AG04449 (cell line): ENCODE data around the gene AXL.
"Not testable (repeated sequence)": the region's sequence is repeated elsewhere in the genome, so short reads cannot be mapped to it uniquely, and the experiment has no call there.

Source experiments
- CTCF ChIA-PET: fragments of 350-600 bp; formaldehyde crosslinking; extraction: SDS; loops from one replicate; lab custom pipeline; 2021; ENCODE audit warnings: antibody characterized with exemption; lab: Yijun Ruan, JAX
- POLR2A ChIA-PET: fragments of 400-600, 350-600 bp; formaldehyde crosslinking; extraction: SDS; loops from one replicate; lab custom pipeline; 2020; ENCODE audit warnings: antibody characterized with exemption, inconsistent platforms; lab: Yijun Ruan, JAX
- DNase-seq: peaks from one replicate; pipeline ENCODE4 v3.0.0-alpha.2; 2010; ENCODE audit warnings: low read depth, low spot score
- H3K4me3 ChIP-seq: 2 replicates; pipeline ENCODE4 v1.5.1; 2011; ENCODE audit warnings: low read depth, mild to moderate bottlenecking, control low read depth, low read length
- CTCF ChIP-seq: IDR thresholded peaks from one replicate; pipeline ENCODE4 v1.5.1; 2011; ENCODE audit warnings: mild to moderate bottlenecking, moderate library complexity, low read length, control low read depth, inconsistent platforms; ENCODE audit not compliant: insufficient read depth; ENCODE audit errors: missing control alignments

The AXL gene

DNA sequence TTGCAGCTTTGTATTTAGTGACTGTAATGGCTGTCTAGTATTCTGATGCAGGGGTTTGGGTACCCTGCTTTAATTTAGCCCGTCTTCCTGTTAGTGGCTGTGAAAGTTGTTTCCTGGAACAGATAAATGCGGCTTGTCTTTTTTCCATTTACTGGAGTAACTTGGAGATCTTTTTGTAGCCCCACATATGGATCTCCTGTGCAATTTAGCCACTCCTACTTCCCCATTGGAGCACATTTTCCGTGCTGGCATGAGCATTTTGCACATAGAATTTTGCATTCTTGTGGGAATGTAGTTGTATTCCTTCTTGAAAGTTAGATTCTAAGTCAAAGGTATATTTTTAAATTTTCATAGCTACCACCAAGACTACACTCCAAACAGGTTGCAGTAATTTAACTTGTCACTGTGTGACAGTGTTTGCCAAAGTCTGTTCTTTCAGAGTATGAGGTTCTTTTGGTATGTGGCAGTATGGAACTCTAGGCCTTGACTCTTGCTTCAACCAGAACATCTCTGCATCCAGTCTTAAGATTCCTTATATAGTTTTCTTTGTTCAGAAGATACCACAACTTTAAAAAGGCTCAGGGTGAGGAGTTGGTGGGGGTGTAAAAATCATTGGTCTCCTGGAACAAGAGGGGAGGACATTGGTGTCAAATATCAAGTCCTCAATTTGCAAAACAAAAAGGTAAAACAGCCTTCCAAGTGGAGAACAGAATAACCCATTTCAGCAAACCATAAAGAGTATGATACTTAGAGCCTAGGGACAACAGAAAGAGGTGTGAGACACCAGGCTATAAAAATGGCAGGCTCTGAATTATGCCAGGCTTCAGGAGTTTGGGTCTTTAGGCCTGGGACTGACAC lies 69.9 kb downstream of the AXL start:
- TF ChIP-seq CTCF: no peak
- ChIA-PET CTCF (interaction anchor here (0.8 to 12.7 kb wide), 4 partner anchors 20 to 282 kb away, joined by 3 to 164 read pairs (median 6); partner anchors contain the start of gene CCDC97), POLR2A (interaction anchor here (0.6 kb wide), 1 partner anchor 54 kb away, joined by 3 read pairs; no protein-coding TSS in a partner anchor)
- H3K4me3 ChIP-seq: no peak overlapping the region
- no peak for DNase-seq

GRCh38 chr19:41289814-41290213 lies 70.8 kb downstream of the AXL start:
- CTCF ChIA-PET: interaction anchor here (12.7 kb wide), 1 partner anchor 20 kb away, joined by 164 read pairs; the partner anchor contains the start of gene CCDC97
- POLR2A ChIA-PET, DNase-seq: not testable (repeated sequence)

GRCh38 chr19:41294393-41294792 lies 75.4 kb downstream of the AXL start:
- no peak overlapping the region for H3K4me3 ChIP-seq
- no peak for DNase-seq
- ChIA-PET POLR2A (interaction anchor here (0.7 kb wide), 1 partner anchor 14 kb away, joined by 3 read pairs; no protein-coding TSS in a partner anchor), CTCF (interaction anchor here (12.7 kb wide), 1 partner anchor 15 kb away, joined by 164 read pairs; the partner anchor contains the start of gene CCDC97)
- TF ChIP-seq CTCF: no peak

More at GRCh38 chr19:41289814-41290213, 70.8 kb downstream of the AXL start:
- not testable (repeated sequence) for H3K4me3 ChIP-seq

- POLR2A ChIA-PET: no interaction called here
- no peak for DNase-seq
- no peak for TF ChIP-seq CTCF
- CTCF ChIA-PET: interaction anchor here (1.1 to 12.7 kb wide), 2 partner anchors 14 to 31 kb away, joined by 5 to 164 read pairs; partner anchors contain the start of genes CCDC97 and HNRNPUL1
- no peak overlapping the region for H3K4me3 ChIP-seq
Measured at GRCh38 chr19:41295499-41295898, 76.5 kb downstream of the AXL start.

GRCh38 chr19:41296433-41296871 lies 77.4 kb downstream of the AXL start:
- ChIA-PET CTCF (interaction anchor here (1.6 to 12.7 kb wide), 3 partner anchors 9 to 92 kb away, joined by 5 to 164 read pairs (median 20); partner anchors contain the start of gene CCDC97), POLR2A (no interaction called here)
- H3K4me3 ChIP-seq: no peak overlapping the region
- TF ChIP-seq CTCF: no peak
- no peak for DNase-seq

DNA sequence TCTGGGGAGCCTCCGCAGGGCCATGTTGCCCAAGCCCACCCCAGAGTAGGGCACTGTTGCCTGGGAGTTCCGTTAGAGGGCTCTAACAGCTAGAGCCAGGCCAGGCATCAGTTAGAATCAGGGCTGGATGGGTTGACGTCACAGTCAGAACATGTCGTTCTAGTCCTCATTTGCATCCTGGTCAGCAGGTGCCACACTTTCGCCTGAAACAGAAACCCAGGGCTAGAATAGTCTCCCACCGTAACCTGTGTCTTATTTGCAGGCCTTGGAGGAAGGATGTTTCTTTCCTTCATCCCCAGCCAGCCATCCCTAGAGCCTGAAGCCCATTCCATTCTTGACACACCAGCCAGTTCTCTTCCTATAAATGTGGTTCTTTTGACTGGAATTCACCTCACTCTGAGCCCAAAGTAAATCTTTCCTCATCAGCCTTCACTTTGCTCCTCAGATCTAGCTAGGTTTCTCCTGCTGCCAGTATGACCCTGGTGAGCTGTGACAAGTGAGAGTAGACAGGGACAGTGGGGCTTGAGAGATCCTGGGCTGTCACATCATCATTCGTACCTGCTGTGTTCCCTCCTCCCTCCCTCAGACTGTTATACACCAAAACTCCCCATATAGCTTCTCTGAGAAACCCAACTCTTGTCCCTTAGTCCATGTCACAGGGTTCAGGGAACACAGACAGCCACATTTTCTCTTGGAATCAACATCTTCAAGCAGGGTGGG lies 78.8 kb downstream of the AXL start:
- DNase-seq: no peak
- no peak for TF ChIP-seq CTCF
- ChIA-PET POLR2A (interaction anchor here (0.6 to 1.6 kb wide), 5 partner anchors 11 to 256 kb away, joined by 3 to 4 read pairs (median 4); no protein-coding TSS in a partner anchor), CTCF (interaction anchor here (1.6 to 12.7 kb wide), 4 partner anchors 8 to 93 kb away, joined by 5 to 164 read pairs (median 12); partner anchors contain the start of gene CCDC97)
- no peak overlapping the region for H3K4me3 ChIP-seq
